Keratinocyte (primary cell): ENCODE data around the gene GHRH. TPM values are rescaled to one million over a fixed set of nuclear protein-coding genes. Genes with fewer than 3 reads are reported as not detected.
A peak's percentile ranks its signal among the peaks of the same experiment; 100 is the strongest.

Experiments
- DNase-seq: peaks from one replicate; pipeline ENCODE4 v3.0.0-alpha.2; 2011; ENCODE audit warnings: low read depth, missing footprints, low spot score
- FAIRE-seq: peaks from 2 replicates; lab custom pipeline; 2011; peaks lifted over from hg19 to GRCh38; lab: Jason Lieb, UNC
- H2AFZ ChIP-seq: 2 replicates; pipeline ENCODE4 v1.6.0; 2012; ENCODE audit warnings: low read length, control low read depth, inconsistent platforms; ENCODE audit not compliant: control insufficient read depth
- H3K27ac ChIP-seq: 2 replicates; pipeline ENCODE4 v1.5.1; 2011; ENCODE audit warnings: low read length; ENCODE audit not compliant: control insufficient read depth, insufficient read depth
- H3K27me3 ChIP-seq: 3 replicates; pipeline ENCODE4 v1.6.0; 2011; ENCODE audit warnings: low read length; ENCODE audit not compliant: control insufficient read depth, insufficient read depth; ENCODE audit errors: extremely low read depth
- H3K36me3 ChIP-seq, 2 experiments: 2 replicates in 1 of 2; 3 replicates in 1 of 2; pipeline ENCODE4 v1.5.1; 2011; ENCODE audit warnings: low read length in 2 of 2, mild to moderate bottlenecking in 1 of 2; ENCODE audit not compliant: control insufficient read depth in 2 of 2, insufficient read depth in 2 of 2; ENCODE audit errors: extremely low read depth in 1 of 2
- H3K4me1 ChIP-seq: 3 replicates; pipeline ENCODE4 v1.5.1; 2011; ENCODE audit warnings: low read length; ENCODE audit not compliant: control insufficient read depth, insufficient read depth; ENCODE audit errors: extremely low read depth
- H3K4me2 ChIP-seq: 3 replicates; pipeline ENCODE4 v1.6.0; 2011; ENCODE audit warnings: low read depth, low read length; ENCODE audit not compliant: control insufficient read depth, insufficient read depth; ENCODE audit errors: extremely low read depth
- H3K4me3 ChIP-seq, 3 experiments: fragments of 200-600 bp in 1 of 3; sonication (generic) in 1 of 3; 2 replicates in 2 of 3; 3 replicates in 1 of 3; pipeline ENCODE4 v1.5.1; 2011 to 2016; ENCODE audit warnings: low read length in 3 of 3, mild to moderate bottlenecking in 3 of 3, control low read depth in 2 of 3, inconsistent platforms in 1 of 3, low read depth in 1 of 3, mixed read lengths in 1 of 3, mixed run types in 1 of 3, moderate library complexity in 1 of 3; ENCODE audit not compliant: control insufficient read depth in 2 of 3, insufficient read depth in 2 of 3; ENCODE audit errors: extremely low read depth in 1 of 3
- H3K79me2 ChIP-seq: 2 replicates; pipeline ENCODE4 v1.6.0; 2012; ENCODE audit warnings: low read length; ENCODE audit not compliant: control insufficient read depth, insufficient read depth
- H3K9ac ChIP-seq: 3 replicates; pipeline ENCODE4 v1.6.0; 2011; ENCODE audit warnings: low read length; ENCODE audit not compliant: control insufficient read depth, insufficient read depth; ENCODE audit errors: extremely low read depth
- H3K9me1 ChIP-seq: 3 replicates; pipeline ENCODE4 v1.6.0; 2011; ENCODE audit warnings: low read length; ENCODE audit not compliant: control insufficient read depth, insufficient read depth; ENCODE audit errors: extremely low read depth
- H3K9me3 ChIP-seq: 2 replicates; pipeline ENCODE4 v1.5.1; 2012; ENCODE audit warnings: low read depth, low read length; ENCODE audit not compliant: control insufficient read depth
- H4K20me1 ChIP-seq: 3 replicates; pipeline ENCODE4 v1.6.0; 2011; ENCODE audit warnings: low read length; ENCODE audit not compliant: control insufficient read depth, insufficient read depth; ENCODE audit errors: extremely low read depth
- CTCF ChIP-seq, 3 experiments: IDR thresholded peaks in 1 of 3; conservative IDR thresholded peaks in 1 of 3; optimal IDR thresholded peaks in 1 of 3; 2 replicates in 2 of 3; 3 replicates in 1 of 3; pipeline versions ENCODE3 to v1.5.1; 2011; ENCODE audit warnings: low read length in 3 of 3, mild to moderate bottlenecking in 3 of 3, moderate library complexity in 2 of 3, control low read depth in 1 of 3, inconsistent platforms in 1 of 3; ENCODE audit not compliant: insufficient read depth in 2 of 3; ENCODE audit errors: extremely low read depth in 1 of 3
- EZH2 ChIP-seq: IDR thresholded peaks from one replicate; pipeline ENCODE4 v1.6.1; 2012; ENCODE audit warnings: inconsistent platforms, mild to moderate bottlenecking, low read length, moderate library complexity
- dilution Hi-C: fragments of 300-500 bp; cut with MboI; formaldehyde crosslinking; loops from one replicate; pipeline ENCODE4 v1.7.0; 2020; ENCODE audit warnings: low sequenced_read_pairs; ENCODE audit not compliant: extremely low pct_ligation_motif_present
- polyA plus RNA-seq, 5 experiments: library from polyadenylated mRNA; depleted of rRNA in 3 of 5; stranded (reverse) in 3 of 5; stranded (forward) in 1 of 5; unstranded in 1 of 5; fragments of >200 nt; gene quantifications; 1 replicate in 1 of 5; 2 replicates in 3 of 5; 3 replicates in 1 of 5; pipeline versions ENCODE4 v1.2.1 to v1.2.3, GENCODE V29; 2011 to 2012; ENCODE audit warnings: missing spikeins in 2 of 5, low read depth in 1 of 5, low replicate concordance in 1 of 5

The GHRH gene
- polyA plus RNA-seq, 1 donor (not counting 4 experiments of a cell fraction or from before 2014, with no cell fraction given): not detected

- Histone ChIP-seq H3K4me3 (no peak overlapping the region), H4K20me1 (no peaks in the 10 kb centered on the region), H3K9ac (no peak overlapping the region), H2AFZ (no peak overlapping the region), H3K79me2 (no peaks in the 10 kb centered on the region), H3K9me3 (no peaks in the 10 kb centered on the region), H3K4me1 (peaks cover 13% of the 10 kb centered on the region), H3K27ac (no peak overlapping the region), H3K4me2 (no peak overlapping the region), H3K27me3 (no peaks in the 10 kb centered on the region), H3K9me1 (no peaks in the 10 kb centered on the region), H3K36me3 (peaks cover 23 to 26% of the 10 kb centered on the region in 2 experiments)
- FAIRE-seq (no peak), DNase-seq (no peak)
- dilution Hi-C loops: no loop called here
- TF ChIP-seq EZH2 (no peak), CTCF (optimal IDR thresholded peaks at IDR 0.05 in 1 of 3, IDR thresholded peaks at IDR 0.05 in 1 of 3, conservative IDR thresholded peaks at IDR 0.05 in 1 of 3; ENCODE audit: extremely low read depth in 1 of 3, insufficient read depth in 2 of 3, low read length in 3 of 3) (no peak)
Observed at GRCh38 chr20:37242503-37242902, 19.1 kb downstream of the GHRH start.

GRCh38 chr20:37240337-37241067, 21.1 kb downstream of the GHRH start:
- no peaks in the 10 kb centered on the region for H4K20me1 ChIP-seq
- H3K79me2 ChIP-seq: no peaks in the 10 kb centered on the region
- no peaks in the 10 kb centered on the region for H3K9me1 ChIP-seq
- H3K4me2 ChIP-seq: no peak overlapping the region
- H3K27ac ChIP-seq: no peak overlapping the region
- dilution Hi-C loops: no loop called here
- TF ChIP-seq EZH2 (no peak), CTCF (optimal IDR thresholded peaks at IDR 0.05 in 1 of 3, IDR thresholded peaks at IDR 0.05 in 1 of 3, conservative IDR thresholded peaks at IDR 0.05 in 1 of 3; ENCODE audit: extremely low read depth in 1 of 3, insufficient read depth in 2 of 3, low read length in 3 of 3) (no peak)
- H3K4me3 ChIP-seq: no peak overlapping the region
- peaks cover 34 to 40% of the 10 kb centered on the region in 2 experiments for H3K36me3 ChIP-seq
- H3K9me3 ChIP-seq: no peaks in the 10 kb centered on the region
- H2AFZ ChIP-seq: no peak overlapping the region
- H3K27me3 ChIP-seq: no peaks in the 10 kb centered on the region
- DNase-seq (no peak), FAIRE-seq (peak; percentile 91)
- no peak overlapping the region for H3K9ac ChIP-seq
- H3K4me1 ChIP-seq: peaks cover 13% of the 10 kb centered on the region
